HCT116 (cell line): Measurements from ENCODE around the gene TECPR1. TPM values are rescaled to one million over a fixed set of nuclear protein-coding genes. Genes with fewer than 3 reads are reported as not detected.

Source experiments
- ATAC-seq: fragments of 200-7000 bp; cut with Tn5 transposase; 2 replicates; pipeline ENCODE4 v1.9.1; 2020; ENCODE audit warnings: mild to moderate bottlenecking, moderate library complexity
- BruUV-seq: library from RNA; stranded (reverse); fragments of 400-500 nt; replicated peaks from 2 replicates; lab custom pipeline; 2021; lab: Mats Ljungman, UMichigan
- CTCF ChIA-PET: fragments of 300-600 bp; sonication (Branson Sonifier 250); formaldehyde crosslinking; loops from one replicate; lab custom pipeline; 2021; ENCODE audit warnings: antibody characterized with exemption; lab: Charles Lee
- POLR2A ChIA-PET: fragments of 300-600, 350-600 bp; sonication (Branson Sonifier 250); formaldehyde crosslinking; loops from one replicate; lab custom pipeline; 2021; ENCODE audit warnings: antibody characterized with exemption; lab: Charles Lee
- RAD21 ChIA-PET, 2 experiments: fragments of 300-600 bp; sonication (Branson Sonifier 250); formaldehyde crosslinking; loops; one replicate each; lab custom pipeline; 2023; ENCODE audit warnings: low total read pairs in 2 of 2; ENCODE audit not compliant: uncharacterized antibody in 2 of 2, unreplicated experiment in 2 of 2, low non-redundant PET in 1 of 2; lab: Charles Lee
- DNase-seq: peaks from one replicate; pipeline ENCODE4 v3.0.0-alpha.2; 2010; ENCODE audit warnings: low read depth, low spot score
- H2AFZ ChIP-seq: fragments of 200-600 bp; shearing (Covaris generic), sonication (generic); 2 replicates; pipeline ENCODE4 v1.6.1; 2017; ENCODE audit warnings: low read depth, mixed run types, mixed read lengths, antibody characterized with exemption, low read length; ENCODE audit not compliant: poor library complexity, severe bottlenecking
- H3K27ac ChIP-seq: 2 replicates; pipeline ENCODE4 v1.5.1; 2012; ENCODE audit warnings: low read depth, low read length
- H3K27me3 ChIP-seq: fragments of 200-600 bp; sonication (generic); 2 replicates; pipeline ENCODE4 v1.6.1; 2016; ENCODE audit warnings: mixed run types, low read length, mixed read lengths; ENCODE audit not compliant: insufficient read depth
- H3K36me3 ChIP-seq, 2 experiments: fragments of 200-500 bp in 1 of 2; fragments of 200-600 bp in 1 of 2; sonication (Bioruptor generic) in 1 of 2; sonication (generic) in 1 of 2; 2 replicates each; pipeline versions ENCODE4 v1.5.1 to v1.6.1; 2014 to 2016; ENCODE audit warnings: low read length in 2 of 2, inconsistent platforms in 1 of 2, mixed read lengths in 1 of 2, mixed run types in 1 of 2; ENCODE audit not compliant: insufficient read depth in 2 of 2, control insufficient read depth in 1 of 2
- H3K4me1 ChIP-seq, 2 experiments: fragments of 200-600 bp in 1 of 2; sonication (generic) in 1 of 2; 2 replicates each; pipeline versions ENCODE4 v1.5.1 to v1.6.1; 2012 to 2017; ENCODE audit warnings: low read length in 2 of 2, inconsistent platforms in 1 of 2, mild to moderate bottlenecking in 1 of 2, mixed read lengths in 1 of 2, mixed run types in 1 of 2, moderate library complexity in 1 of 2; ENCODE audit not compliant: insufficient read depth in 2 of 2, control insufficient read depth in 1 of 2
- H3K4me2 ChIP-seq: fragments of 200-600 bp; sonication (generic); 2 replicates; pipeline ENCODE4 v1.6.1; 2017; ENCODE audit warnings: mixed run types, low read length, mixed read lengths
- H3K4me3 ChIP-seq, 2 experiments: fragments of 200-600 bp in 1 of 2; sonication (generic) in 1 of 2; replicated peaks in 1 of 2; 2 replicates each; pipeline ENCODE4 v1.5.1; 2011 to 2016; ENCODE audit warnings: low read length in 2 of 2, control low read depth in 1 of 2, low read depth in 1 of 2, mild to moderate bottlenecking in 1 of 2, mixed read lengths in 1 of 2, mixed run types in 1 of 2
- H3K79me2 ChIP-seq: fragments of 200-600 bp; sonication (generic); 2 replicates; pipeline ENCODE4 v1.6.1; 2017; ENCODE audit warnings: mild to moderate bottlenecking, mixed run types, low read length, moderate library complexity, mixed read lengths; ENCODE audit not compliant: insufficient read depth
- H3K9ac ChIP-seq: fragments of 200-600 bp; sonication (generic); 2 replicates; pipeline ENCODE4 v1.6.1; 2016; ENCODE audit warnings: low read length, mixed read lengths
- H3K9me2 ChIP-seq: fragments of 200-600 bp; sonication (generic), shearing (Covaris generic); 2 replicates; pipeline ENCODE4 v1.6.1; 2017; ENCODE audit warnings: mixed run types, mild to moderate bottlenecking, moderate library complexity; ENCODE audit not compliant: insufficient read depth
- H3K9me3 ChIP-seq, 2 experiments: fragments of 200-500 bp in 1 of 2; fragments of 200-600 bp in 1 of 2; sonication (Bioruptor generic) in 1 of 2; sonication (generic) in 1 of 2; 2 replicates each; pipeline ENCODE4 v1.6.1; 2014 to 2017; ENCODE audit warnings: low read length in 2 of 2, mixed read lengths in 2 of 2, inconsistent platforms in 1 of 2, low read depth in 1 of 2, mild to moderate bottlenecking in 1 of 2, mixed run types in 1 of 2, moderate library complexity in 1 of 2; ENCODE audit not compliant: control insufficient read depth in 1 of 2, insufficient read depth in 1 of 2
- H4K20me1 ChIP-seq: fragments of 200-600 bp; sonication (generic), shearing (Covaris generic); 2 replicates; pipeline ENCODE4 v1.6.1; 2017; ENCODE audit warnings: mixed run types, mild to moderate bottlenecking, moderate library complexity; ENCODE audit not compliant: insufficient read depth
- CBX3 ChIP-seq: IDR thresholded peaks from 2 replicates; pipeline ENCODE4 v1.6.1; 2012; ENCODE audit warnings: low read depth
- EGR1 ChIP-seq: IDR thresholded peaks from 2 replicates; pipeline ENCODE4 v1.6.1; 2012; ENCODE audit warnings: low read depth
- ELF1 ChIP-seq: IDR thresholded peaks from 2 replicates; pipeline ENCODE4 v1.6.1; 2012; ENCODE audit warnings: low read depth, borderline replicate concordance
- JUND ChIP-seq: IDR thresholded peaks from 2 replicates; pipeline ENCODE4 v1.6.1; 2012
- MAX ChIP-seq: IDR thresholded peaks from 2 replicates; pipeline ENCODE4 v1.6.1; 2012
- POLR2A ChIP-seq: IDR thresholded peaks from 2 replicates; pipeline ENCODE4 v1.7.0; 2011; ENCODE audit warnings: borderline replicate concordance; ENCODE audit not compliant: insufficient read depth, insufficient read length; ENCODE audit errors: extremely low read depth
- REST ChIP-seq: IDR thresholded peaks from 2 replicates; pipeline ENCODE4 v1.6.1; 2012; ENCODE audit warnings: low read depth
- SIN3A ChIP-seq: IDR thresholded peaks from 2 replicates; pipeline ENCODE4 v1.6.1; 2012; ENCODE audit warnings: low read depth
- ZBTB33 ChIP-seq: IDR thresholded peaks from 2 replicates; pipeline ENCODE4 v1.6.1; 2011; ENCODE audit warnings: mild to moderate bottlenecking, low read length, moderate library complexity; ENCODE audit not compliant: insufficient replicate concordance; ENCODE audit errors: extremely low read depth
- ZNF274 ChIP-seq: fragments of 200-500 bp; sonication (Bioruptor generic); IDR thresholded peaks from 2 replicates; pipeline ENCODE4 v1.6.1; 2014; ENCODE audit warnings: mild to moderate bottlenecking, low read depth, low read length, inconsistent platforms
- intact Hi-C: fragments of 100-400 bp; cut with micrococcal nuclease; formaldehyde crosslinking; loops from 2 replicates; pipeline ENCODE4 v1.10.0; 2022
- total RNA-seq: library from RNA; stranded (reverse); gene quantifications from one replicate; pipeline ENCODE4 v1.2.1, GENCODE V29; 2021; ENCODE audit not compliant: unreplicated experiment
- TF ChIP-seq, protein P1 (sequence below), 3 experiments: fragments of 200-600 bp in 1 of 3; sonication (generic) in 1 of 3; IDR thresholded peaks in 2 of 3; conservative IDR thresholded peaks in 1 of 3; 2 replicates each; pipeline ENCODE4 v1.5.1; 2012 to 2017; ENCODE audit warnings: low read depth in 2 of 3, low read length in 2 of 3, antibody characterized with exemption in 1 of 3, borderline replicate concordance in 1 of 3, control low read depth in 1 of 3, mild to moderate bottlenecking in 1 of 3, mixed read lengths in 1 of 3, mixed run types in 1 of 3, moderate library complexity in 1 of 3; ENCODE audit not compliant: insufficient read depth in 1 of 3

TECPR1 gene
- total RNA-seq, 1 experiment from 2014 or later = 19.9 TPM

DNA sequence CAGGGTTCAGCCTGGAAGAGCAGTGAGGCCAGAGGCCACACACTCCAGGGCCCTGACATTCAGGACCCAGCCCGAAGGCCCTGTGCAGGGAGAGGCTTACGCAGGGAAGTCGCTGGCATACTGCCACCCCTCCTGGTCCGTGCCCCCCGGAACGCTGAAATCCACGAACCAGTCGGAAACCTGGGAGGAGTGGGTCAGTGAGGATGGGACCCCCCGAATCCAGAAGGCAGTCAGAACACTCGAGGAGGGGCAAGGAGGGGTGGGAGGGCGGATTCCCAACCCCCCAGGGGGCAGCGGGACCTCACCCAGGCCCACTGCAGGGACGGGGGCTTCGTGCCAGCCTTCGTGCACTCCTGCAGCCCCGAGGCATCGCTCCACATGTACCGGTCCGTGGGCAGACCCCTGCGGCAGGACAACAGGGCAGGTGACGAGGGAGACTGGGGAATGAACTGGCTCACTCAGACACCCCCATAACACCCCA, 27.3 kb downstream of the TECPR1 start:
- TF ChIP-seq MAX = no peak
- no TSS peak for BruUV-seq
- RAD21 ChIA-PET = no interaction called here
- H3K9me3 ChIP-seq = no peaks in the 10 kb centered on the region
- no peak overlapping the region for H2AFZ ChIP-seq
- CTCF ChIA-PET = no interaction called here
- H3K4me1 ChIP-seq = no peaks in the 10 kb centered on the region
- intact Hi-C loops = no loop called here
- POLR2A ChIA-PET = no interaction called here
- no peak overlapping the region for H3K4me2 ChIP-seq
- H3K9ac ChIP-seq = no peak overlapping the region
- H4K20me1 ChIP-seq = no peaks in the 10 kb centered on the region
- no peak overlapping the region for H3K4me3 ChIP-seq
- DNase-seq = no peak
- H3K79me2 ChIP-seq = no peaks in the 10 kb centered on the region
- no peak for ATAC-seq
- no peaks in the 10 kb centered on the region for H3K36me3 ChIP-seq
- no peaks in the 10 kb centered on the region for H3K27me3 ChIP-seq
- H3K27ac ChIP-seq = no peak overlapping the region
- no peaks in the 10 kb centered on the region for H3K9me2 ChIP-seq

DNA sequence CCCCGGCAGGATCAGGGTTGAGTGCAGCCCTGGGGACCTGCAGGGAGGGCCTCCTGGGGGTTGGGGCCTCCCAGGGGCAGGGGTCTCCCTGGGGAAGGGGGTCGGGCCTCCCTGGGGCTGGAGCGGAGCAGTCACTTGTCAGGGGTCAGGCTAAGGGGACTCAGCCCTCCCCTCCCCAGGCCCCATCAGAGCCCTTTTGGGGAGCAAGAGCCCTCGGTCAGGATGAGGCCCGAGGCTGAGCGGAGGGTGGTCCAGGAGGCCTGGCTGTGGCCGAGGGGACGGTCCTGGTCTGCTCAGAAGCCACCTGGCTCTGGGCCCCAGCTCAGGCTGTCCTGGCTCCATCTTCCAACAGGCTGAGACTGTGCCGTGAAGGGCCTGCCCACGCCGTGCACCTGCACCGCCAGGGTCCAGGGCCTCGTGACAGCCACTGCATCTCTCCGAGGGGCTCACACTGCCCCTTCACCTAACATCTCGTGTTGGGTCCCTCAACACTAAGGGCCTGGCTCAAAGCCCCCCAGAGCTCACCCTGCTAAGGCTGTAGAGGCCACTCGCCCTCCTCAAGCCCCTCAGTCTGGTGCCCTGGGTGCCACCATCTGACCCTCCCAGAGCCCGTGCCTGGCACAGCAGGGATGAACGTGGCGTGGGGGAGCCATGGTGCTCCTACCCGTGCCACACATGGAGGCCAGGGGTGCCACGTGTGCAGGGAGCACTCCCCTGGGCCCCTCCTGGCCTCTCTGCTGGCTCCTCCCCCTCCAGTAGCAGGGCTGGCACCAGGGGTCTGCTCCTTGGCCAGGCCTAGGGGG, 27.9 kb downstream of the TECPR1 start:
- Histone ChIP-seq H3K4me2 (no peak overlapping the region), H3K27ac (no peak overlapping the region), H3K4me3 (no peak overlapping the region), H3K36me3 (no peaks in the 10 kb centered on the region), H3K9me2 (no peaks in the 10 kb centered on the region), H3K9ac (no peak overlapping the region), H4K20me1 (no peaks in the 10 kb centered on the region), H2AFZ (no peak overlapping the region), H3K4me1 (no peaks in the 10 kb centered on the region), H3K27me3 (no peaks in the 10 kb centered on the region), H3K79me2 (no peaks in the 10 kb centered on the region), H3K9me3 (no peaks in the 10 kb centered on the region)
- BruUV-seq = no TSS peak
- POLR2A ChIA-PET = no interaction called here
- RAD21 ChIA-PET = no interaction called here
- CTCF ChIA-PET = no interaction called here
- intact Hi-C loops = no loop called here
- DNase-seq (no peak), ATAC-seq (no peak)
- TF ChIP-seq, protein P1, sequence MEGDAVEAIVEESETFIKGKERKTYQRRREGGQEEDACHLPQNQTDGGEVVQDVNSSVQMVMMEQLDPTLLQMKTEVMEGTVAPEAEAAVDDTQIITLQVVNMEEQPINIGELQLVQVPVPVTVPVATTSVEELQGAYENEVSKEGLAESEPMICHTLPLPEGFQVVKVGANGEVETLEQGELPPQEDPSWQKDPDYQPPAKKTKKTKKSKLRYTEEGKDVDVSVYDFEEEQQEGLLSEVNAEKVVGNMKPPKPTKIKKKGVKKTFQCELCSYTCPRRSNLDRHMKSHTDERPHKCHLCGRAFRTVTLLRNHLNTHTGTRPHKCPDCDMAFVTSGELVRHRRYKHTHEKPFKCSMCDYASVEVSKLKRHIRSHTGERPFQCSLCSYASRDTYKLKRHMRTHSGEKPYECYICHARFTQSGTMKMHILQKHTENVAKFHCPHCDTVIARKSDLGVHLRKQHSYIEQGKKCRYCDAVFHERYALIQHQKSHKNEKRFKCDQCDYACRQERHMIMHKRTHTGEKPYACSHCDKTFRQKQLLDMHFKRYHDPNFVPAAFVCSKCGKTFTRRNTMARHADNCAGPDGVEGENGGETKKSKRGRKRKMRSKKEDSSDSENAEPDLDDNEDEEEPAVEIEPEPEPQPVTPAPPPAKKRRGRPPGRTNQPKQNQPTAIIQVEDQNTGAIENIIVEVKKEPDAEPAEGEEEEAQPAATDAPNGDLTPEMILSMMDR (IDR thresholded peaks at IDR 0.05 in 2 of 3, conservative IDR thresholded peaks at IDR 0.05 in 1 of 3; ENCODE audit: borderline replicate concordance in 1 of 3, insufficient read depth in 1 of 3, low read depth in 2 of 3, low read length in 2 of 3) = no peak
- TF ChIP-seq SIN3A = no peak
- no peak for TF ChIP-seq JUND
- TF ChIP-seq EGR1 = no peak
- no peak for TF ChIP-seq ELF1
- TF ChIP-seq REST = no peak
- no peak for TF ChIP-seq CBX3
- no peak for TF ChIP-seq ZBTB33
- TF ChIP-seq ZNF274 = no peak
- TF ChIP-seq POLR2A = no peak
